GM13977 (cell line): ENCODE measurements around the gene LRRFIP1.

Source experiments
- DNase-seq: peaks from one replicate; pipeline ENCODE4 v3.0.0; 2012; ENCODE audit warnings: low spot score
- in situ Hi-C: fragments of 300-500 bp; cut with MboI; formaldehyde crosslinking; loops from one replicate; pipeline ENCODE4 v1.12.0; 2022; ENCODE audit warnings: low sequenced_read_pairs, low pct_unique_long_range_greater_than_20kb, mixed read lengths, inconsistent platforms; ENCODE audit not compliant: unreplicated experiment
- TF ChIP-seq, protein P1 (sequence below): IDR thresholded peaks from 2 replicates; pipeline ENCODE4 v1.5.1; 2012; ENCODE audit warnings: mild to moderate bottlenecking, control low read depth; ENCODE audit not compliant: insufficient read depth; ENCODE audit errors: extremely low read depth, missing control alignments

LRRFIP1 gene

DNA sequence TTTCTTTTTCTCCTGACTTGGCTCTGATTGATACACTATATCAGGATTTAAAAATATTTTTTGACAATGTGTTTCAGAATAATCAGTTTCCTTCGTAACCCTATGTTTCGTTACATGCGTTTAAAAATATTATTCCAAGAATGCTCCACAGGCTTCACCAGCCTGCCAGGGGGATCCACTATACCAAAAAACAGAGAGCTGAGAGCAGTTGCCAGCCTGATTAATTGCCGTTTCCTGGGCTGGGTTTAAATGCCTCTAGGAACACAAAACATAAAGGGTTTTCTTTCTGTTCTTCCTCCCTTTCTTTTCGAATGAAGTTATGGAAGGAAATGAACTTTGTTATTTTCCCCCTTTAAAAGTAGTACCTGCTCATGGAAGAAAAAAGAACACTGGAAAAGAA, 47.9 kb downstream of the LRRFIP1 start:
- TF ChIP-seq, protein P1, sequence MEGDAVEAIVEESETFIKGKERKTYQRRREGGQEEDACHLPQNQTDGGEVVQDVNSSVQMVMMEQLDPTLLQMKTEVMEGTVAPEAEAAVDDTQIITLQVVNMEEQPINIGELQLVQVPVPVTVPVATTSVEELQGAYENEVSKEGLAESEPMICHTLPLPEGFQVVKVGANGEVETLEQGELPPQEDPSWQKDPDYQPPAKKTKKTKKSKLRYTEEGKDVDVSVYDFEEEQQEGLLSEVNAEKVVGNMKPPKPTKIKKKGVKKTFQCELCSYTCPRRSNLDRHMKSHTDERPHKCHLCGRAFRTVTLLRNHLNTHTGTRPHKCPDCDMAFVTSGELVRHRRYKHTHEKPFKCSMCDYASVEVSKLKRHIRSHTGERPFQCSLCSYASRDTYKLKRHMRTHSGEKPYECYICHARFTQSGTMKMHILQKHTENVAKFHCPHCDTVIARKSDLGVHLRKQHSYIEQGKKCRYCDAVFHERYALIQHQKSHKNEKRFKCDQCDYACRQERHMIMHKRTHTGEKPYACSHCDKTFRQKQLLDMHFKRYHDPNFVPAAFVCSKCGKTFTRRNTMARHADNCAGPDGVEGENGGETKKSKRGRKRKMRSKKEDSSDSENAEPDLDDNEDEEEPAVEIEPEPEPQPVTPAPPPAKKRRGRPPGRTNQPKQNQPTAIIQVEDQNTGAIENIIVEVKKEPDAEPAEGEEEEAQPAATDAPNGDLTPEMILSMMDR, result no peak
- no peak for DNase-seq
- in situ Hi-C loops, result no loop called here

DNA sequence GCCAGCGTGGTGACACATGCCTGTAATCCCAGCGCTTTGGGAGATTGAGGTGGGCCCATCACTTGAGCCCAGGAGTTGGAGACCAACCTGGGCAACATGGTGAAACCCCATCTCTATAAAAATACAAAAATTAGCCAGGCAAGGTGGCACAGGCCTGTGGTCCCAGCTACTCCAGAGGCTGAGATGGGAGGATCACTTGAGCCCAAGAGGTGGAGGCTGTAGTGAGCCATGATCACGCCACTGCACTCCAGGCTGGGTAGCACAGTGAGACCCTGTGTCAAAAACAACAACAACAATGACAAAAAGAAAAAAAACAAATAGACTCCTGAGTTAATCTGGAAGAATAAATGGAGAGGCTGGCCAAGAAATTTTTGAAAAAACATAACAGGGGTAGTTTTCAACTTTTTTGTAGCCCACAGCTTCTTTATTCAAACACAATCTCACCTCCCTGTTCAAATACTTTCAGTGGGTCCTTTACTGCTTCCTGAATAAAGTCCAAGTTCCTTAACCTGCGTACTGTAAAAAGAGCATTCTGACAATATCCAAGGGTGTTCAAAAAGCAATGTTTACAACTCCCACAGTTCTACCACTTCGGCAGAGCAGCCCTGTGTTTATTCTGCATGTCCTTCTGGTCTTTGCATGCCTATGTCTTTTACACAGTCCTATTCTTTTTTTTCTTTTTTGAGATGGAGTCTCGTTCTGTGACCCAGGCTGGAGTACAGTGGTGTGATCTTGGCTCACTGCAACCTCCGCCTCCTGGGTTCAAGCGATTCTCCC, 53.5 kb downstream of the LRRFIP1 start:
- TF ChIP-seq, protein P1, result no peak
- no peak for DNase-seq
- in situ Hi-C loops, result no loop called here

DNA sequence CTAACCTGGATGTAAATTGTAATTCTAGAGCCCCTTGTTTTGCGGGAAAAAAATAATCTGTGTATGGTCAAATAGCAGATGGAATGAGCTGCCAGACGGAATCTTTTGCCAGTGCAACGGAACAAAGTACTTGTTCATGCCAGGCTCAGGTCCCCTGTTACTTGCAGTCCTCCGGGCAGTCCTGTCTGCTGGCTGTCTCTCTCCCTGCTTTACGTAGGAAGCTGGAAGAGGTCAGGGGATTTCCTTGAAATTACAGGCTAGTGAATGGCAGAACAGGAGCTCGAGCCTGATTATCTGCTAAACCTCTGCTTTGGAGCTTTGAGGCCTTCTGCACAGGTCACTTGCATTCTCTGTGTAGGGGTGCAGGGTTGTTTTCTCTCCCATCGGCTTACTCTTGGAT, 54.8 kb downstream of the LRRFIP1 start:
- TF ChIP-seq, protein P1, result no peak
- in situ Hi-C loops, result no loop called here
- DNase-seq, result no peak

DNA sequence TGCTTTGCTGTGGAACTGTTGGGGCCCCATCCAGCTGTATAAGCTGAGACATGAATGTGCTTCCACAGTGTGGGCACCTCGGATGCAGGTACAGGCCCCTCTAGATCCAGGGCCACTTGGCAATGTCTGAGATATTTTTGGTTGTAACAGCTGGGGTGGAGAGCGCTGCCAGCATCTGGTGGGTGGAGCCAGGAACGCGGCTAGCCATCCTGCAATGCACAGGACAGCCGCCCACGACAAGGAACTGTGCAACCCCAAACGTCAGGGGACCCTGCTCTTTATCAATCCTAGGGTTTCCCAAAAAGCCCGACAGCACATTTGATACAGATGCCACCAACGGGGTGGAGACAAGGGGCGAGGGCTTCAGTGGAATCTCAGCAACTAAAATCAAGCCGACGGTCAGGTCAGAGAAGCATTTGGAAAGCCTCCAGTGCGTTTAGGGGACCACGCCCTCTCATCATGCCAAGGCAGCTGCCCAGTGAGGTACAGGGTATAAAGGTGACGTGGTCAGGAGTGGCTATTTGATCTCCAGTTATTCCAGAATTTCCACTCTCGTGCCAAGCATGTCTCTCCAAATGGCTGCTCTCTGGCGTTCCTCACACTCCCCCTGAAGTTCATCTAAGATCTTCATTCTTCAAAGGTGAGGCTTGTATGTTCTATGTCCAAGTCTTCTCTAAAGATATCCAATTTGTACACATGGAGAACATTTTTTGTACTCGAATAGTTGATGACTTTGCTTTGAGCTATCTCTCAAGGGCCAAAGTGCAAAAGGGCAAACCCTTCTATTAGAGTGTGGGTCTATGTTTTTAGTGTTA, 55.7 kb downstream of the LRRFIP1 start:
- DNase-seq, result no peak
- in situ Hi-C loops, result no loop called here
- TF ChIP-seq, protein P1, result no peak

DNA sequence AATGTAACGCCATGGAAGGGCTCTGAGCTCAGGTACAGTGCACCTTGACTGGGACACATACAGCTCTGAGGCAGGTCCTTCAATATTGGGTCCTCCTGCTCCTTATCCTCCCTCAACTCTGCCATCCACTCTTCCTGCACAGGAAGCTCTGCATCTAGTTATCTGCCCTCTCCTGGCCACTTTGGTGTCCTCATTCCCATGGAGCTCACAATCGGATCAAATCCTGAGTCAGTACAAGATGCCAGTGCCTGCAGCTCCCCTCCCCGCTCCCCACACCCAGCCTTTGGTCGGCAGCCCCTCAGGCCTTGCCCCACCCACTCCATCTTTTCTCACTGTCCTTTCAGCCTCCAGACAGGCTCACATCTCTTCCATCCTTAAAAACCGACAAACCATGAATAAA, 58.0 kb downstream of the LRRFIP1 start:
- in situ Hi-C loops, result no loop called here
- TF ChIP-seq, protein P1, result no peak
- DNase-seq, result no peak

DNA sequence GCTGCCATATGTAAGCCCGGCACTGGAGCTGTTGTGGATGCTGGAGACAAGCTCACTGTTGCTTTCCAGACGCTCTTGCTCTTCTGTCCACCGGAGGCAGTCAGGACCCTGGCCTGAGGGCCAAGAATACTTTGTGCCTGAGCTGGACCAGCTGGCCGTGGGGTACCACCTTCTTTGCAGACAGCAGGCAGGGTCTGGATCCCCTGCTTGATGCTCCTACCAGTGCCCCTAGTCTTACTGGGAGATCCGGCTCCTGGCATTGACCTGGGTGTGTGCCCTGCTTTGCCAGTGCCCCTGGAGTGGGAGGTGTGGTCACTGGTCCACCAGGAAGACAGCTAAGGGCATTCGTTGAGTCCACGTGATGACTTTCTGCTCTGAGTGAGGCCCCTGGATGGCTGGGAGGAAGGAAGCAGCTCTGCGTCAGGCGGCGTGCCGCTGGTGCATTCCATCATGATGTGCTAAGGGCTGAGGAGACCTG, 59.3 kb downstream of the LRRFIP1 start:
- TF ChIP-seq, protein P1, result peak; percentile 38
- in situ Hi-C loops, result no loop called here
- DNase-seq, result no peak
